Measurements from ENCODE around the gene WDR7.

WDR7 gene

DNA sequence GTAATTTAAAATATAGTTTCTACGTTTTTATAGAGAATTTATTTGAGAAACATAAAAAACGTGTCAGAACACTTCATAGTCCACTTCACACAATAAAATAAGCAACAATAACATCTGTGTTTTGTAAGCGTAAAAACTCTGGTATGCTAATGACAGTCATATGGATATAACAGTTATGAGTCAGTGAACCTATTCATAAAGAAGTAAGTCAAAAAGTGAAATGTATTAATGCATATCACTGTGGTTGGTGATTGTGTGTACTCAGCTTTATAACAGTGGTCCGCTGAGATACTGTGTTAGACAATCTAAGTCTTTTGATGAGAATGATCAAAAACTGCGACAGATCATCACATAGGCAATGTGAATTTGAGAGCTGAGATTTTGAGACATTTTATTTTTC lies 153.2 kb downstream of the WDR7 start:
- no peak for DNase-seq (ENCODE audit: low spot score)

- no peak for DNase-seq (ENCODE audit: low spot score)
These were observed 156.7 kb downstream of the WDR7 start for GRCh38 chr18:56807901-56808300.

DNA sequence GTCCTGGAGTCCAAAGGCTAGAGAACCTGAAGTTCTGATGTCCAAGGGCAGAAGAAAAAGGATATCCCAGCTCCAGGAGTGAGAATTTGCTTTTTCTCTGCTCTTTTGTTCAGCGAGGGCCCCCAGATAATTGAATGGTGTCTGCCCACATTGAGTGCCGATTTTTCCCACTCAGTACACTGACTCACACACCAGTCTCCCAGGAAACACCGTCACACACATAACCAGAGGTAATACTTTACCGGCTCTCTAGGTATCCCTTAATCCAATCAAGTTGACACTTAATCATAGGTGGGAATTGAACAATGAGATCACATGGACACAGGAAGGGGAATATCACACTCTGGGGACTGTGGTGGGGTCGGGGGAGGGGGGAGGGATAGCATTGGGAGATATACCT lies 161.5 kb downstream of the WDR7 start:
- no peak for DNase-seq (ENCODE audit: low spot score)

GRCh38 chr18:56815926-56816325 lies 164.8 kb downstream of the WDR7 start:
- no peak for DNase-seq (ENCODE audit: low spot score)

- DNase-seq (ENCODE audit: low spot score): no peak
These were observed 172.9 kb downstream of the WDR7 start for GRCh38 chr18:56823986-56824565.

DNA sequence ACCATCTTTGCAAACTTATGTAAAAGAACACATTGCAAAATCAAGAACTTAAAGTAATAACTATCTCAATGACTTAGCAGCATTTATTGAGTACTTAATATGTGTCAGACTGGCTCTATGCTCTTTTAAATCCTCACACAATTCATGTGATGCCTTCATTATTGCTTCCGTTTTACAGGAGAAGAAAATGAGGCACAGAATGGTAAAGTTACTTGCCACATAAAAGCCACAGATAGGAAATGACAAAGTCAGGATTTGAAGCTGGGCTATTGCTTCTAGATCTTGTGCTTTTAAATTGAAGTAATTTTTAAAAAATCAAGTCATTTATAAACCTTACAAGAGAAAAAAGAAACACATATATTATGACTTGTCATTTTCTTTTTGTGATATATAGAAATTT lies 174.2 kb downstream of the WDR7 start:
- no peak for DNase-seq (ENCODE audit: low spot score)

GRCh38 chr18:56825878-56826277 lies 174.7 kb downstream of the WDR7 start:
- no peak for DNase-seq (ENCODE audit: low spot score)

DNA sequence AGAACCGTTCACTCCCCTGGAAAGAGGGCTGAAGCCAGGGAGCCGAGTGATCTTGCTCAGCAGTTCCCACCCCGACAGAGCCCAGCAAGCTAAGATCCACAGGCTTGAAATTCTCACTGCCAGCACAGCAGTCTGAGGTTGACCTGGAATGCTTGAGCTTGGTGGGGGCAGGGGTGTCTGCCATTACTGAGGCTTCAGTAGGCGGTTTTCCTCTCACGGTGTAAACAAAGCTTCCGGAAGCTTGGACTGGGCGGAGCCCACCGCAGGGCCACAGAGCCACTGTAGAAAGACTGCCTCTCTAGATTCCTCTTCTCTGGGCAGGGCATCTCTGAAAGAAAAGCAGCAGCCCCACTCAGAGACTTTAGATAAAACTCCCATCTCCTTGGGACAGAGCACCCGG lies 180.8 kb downstream of the WDR7 start:
- no peak for DNase-seq (ENCODE audit: low spot score)

DNA sequence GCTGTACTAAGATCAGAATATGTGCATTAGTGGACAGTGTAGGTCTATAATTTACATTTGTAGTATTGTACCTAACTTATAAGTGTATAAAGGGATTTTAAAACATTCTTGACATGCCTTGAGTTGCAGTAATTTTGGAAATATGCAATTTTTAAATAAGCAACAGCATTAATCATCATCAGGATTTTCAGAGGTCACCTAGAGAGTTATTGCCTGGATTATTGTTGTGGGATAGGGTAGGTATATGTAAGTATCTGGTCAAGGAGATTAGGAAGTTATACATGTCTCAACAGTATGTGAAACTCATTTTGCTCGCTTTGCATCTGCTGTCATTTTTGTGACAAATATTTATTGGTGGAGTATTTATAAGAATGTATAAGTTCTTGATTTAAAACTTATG lies 184.2 kb downstream of the WDR7 start:
- no peak for DNase-seq (ENCODE audit: low spot score)

- DNase-seq (ENCODE audit: low spot score): no peak
These were observed 185.0 kb downstream of the WDR7 start for GRCh38 chr18:56836173-56836572.

GRCh38 chr18:56841836-56842235 lies 190.7 kb downstream of the WDR7 start:
- DNase-seq (ENCODE audit: low spot score): no peak

DNA sequence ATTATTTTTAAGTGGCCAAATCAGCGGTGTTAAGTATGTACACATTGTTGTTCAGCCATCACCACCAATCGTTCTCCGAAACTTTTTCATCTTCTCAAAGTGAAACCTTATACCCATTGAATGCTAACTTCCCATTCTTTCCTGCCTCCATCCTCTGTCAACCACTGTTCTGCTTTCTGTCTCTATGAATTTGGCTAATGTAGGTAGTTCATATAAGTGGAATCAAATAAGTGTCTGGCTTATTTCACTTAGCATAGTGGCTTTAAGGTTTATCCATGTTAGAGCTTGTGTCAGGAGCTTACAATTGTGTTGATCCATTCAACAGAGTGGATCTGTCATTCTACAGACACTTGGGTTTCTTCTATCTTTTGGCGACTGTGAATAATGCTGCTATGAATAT lies 192.1 kb downstream of the WDR7 start:
- DNase-seq (ENCODE audit: low spot score): no peak

GRCh38 chr18:56844556-56844955 lies 193.4 kb downstream of the WDR7 start:
- DNase-seq (ENCODE audit: low spot score): no peak

DNA sequence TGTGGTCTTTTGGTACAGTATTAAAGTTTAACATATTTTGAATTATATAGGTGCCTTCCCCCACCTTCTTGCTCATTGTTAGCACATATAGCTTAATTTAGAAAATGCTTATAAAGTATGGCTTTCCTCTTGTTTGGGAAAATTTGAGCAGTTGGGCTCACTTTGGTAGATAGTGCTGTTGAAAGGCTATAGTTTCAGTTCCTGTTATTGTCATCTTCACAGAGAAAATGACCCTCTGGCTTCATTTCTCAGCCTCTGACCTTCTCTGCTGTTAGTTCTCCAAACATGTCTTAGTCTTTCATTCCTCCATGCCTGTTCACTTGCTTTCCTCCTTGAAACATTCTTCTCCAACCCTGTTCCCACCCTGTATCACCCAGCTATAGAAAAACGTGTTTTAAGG lies 200.6 kb downstream of the WDR7 start:
- DNase-seq (ENCODE audit: low spot score): no peak

- DNase-seq (ENCODE audit: low spot score): no peak
These were observed 202.8 kb downstream of the WDR7 start for GRCh38 chr18:56853961-56854360.

DNA sequence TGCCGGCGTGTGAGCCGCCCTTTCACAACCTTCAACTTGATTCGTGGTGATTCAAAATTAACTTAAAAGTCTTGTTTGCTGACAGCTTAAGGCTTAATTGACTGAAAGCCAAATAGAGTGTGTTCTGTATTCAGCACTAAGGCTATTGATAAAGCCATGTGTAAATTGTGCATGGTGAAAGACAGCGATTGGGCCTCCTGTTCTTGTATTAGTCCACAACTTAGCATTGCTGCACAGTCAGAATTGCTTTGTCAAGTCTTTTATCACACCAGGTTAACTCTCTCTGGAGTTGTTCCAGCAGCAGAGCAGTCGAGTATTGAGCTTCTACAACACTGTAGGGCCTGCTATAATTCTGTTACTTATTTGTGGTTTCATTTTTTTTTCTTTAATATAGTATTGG lies 210.1 kb downstream of the WDR7 start:
- DNase-seq (ENCODE audit: low spot score): no peak

GRCh38 chr18:56869189-56869777 lies 218.1 kb downstream of the WDR7 start:
- no peak for DNase-seq (ENCODE audit: low spot score)

GRCh38 chr18:56870982-56871381 lies 219.8 kb downstream of the WDR7 start:
- no peak for DNase-seq (ENCODE audit: low spot score)

GRCh38 chr18:56872140-56872539 lies 221.0 kb downstream of the WDR7 start:
- no peak for DNase-seq (ENCODE audit: low spot score)

DNA sequence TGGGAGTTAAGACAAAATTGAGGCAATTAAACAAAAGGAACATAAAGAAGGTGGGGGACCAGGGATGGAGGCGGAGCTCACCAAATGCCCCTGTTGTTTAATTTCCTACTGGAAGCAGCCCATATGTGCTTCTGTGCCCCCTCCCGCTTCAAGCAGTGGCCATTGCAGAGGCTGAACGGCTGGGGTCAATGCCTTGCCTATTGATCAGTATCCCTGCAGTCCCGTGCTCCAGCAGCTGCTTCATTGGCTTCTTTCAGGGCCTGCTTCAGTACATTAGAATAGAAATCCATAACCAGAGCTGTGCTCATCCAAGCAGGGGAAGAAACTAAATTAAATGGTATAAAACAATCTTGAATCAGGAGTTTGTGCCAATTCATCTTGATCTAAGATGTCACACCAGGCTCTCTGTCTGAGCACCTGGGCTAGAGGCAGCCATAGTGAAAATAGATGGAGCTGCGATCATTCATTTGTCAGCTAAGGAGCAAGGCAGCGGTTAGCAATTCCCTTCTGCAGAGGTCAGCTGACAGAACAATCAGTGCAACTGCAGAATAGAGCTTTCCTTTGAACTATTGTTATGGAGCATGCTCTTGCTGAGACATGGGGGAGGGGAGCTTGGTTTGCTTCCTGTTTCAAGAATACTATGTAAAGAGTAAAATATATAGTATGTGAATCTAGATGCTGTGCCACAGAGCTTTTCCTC lies 222.4 kb downstream of the WDR7 start:
- DNase-seq (ENCODE audit: low spot score): no peak

- DNase-seq (ENCODE audit: low spot score): no peak
These were observed 227.6 kb downstream of the WDR7 start for GRCh38 chr18:56878711-56879110.

DNA sequence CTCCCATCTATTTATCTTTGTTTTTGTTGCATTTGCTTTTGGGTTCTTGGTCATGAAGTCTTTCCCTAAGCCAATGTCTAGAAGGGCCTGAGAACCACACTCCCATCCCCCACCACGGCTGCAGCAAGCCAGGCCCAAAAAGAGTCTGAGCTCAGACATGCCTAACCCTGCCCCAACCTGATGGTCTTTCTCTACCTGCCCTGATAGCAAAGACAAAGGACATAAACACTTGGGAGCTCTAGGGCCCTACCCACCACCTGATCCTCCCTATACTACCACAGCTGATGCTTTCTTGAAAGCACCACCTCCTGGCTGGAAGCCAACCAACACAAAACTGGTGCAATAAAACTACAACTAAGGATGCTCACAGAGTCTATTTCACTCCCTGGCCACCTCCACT lies 233.4 kb downstream of the WDR7 start:
- DNase-seq (ENCODE audit: low spot score): no peak

DNA sequence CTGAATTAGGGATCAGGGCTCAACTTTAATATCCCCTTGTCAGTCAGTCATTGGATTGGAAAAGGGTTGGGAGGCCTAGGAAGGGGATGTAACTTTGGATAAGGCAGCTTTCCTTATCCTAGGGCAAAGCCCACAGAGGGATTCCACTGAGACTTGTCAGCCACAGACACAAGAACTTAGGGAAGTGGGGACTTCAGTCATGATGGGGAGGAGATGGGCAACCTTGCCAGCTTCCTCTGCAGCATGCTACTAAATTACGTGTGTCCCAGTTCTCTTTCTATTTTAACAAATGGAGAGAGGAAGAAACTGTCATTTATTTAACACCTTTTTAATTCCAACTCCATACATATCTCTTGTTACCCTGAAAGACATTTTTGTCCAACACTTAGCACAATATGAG lies 237.8 kb downstream of the WDR7 start:
- DNase-seq (ENCODE audit: low spot score): no peak

DNA sequence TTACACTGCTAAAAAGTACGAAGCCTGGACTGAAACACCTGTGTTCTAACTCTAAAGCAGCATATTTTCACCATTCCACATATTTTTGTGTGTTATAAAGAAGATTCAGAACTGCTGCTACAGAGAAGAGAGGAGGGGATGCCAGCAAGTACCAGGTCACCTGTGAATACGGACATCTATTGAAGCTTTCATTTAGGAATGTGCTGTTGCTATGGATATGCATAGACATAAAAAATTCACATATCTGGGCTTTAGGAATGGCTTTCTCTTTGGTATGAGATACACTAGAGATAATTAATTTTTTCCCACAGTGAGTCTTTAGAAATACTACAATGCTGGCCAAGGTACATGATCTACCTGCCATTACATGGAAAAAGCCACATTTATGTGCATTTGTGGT lies 238.5 kb downstream of the WDR7 start:
- no peak for DNase-seq (ENCODE audit: low spot score)
